ENCODE data around the gene USH1C.

DNA sequence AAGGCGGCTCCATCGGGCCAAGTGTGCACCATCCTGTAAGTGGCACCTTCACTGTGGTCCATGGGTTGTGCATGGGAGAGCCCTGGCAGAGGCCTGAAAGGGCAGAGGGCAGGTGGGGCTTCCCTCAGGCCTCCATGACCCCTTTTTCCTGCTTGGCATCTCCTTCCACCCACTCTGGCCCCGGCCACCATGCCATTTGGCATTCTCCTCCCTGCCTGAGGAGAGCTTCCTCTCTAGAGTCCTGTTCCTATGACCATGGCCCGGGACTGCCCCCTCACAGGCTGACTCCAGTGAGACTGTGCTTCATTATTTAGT lies 7.8 kb upstream of the USH1C start:
- TF ChIP-seq, protein P1, sequence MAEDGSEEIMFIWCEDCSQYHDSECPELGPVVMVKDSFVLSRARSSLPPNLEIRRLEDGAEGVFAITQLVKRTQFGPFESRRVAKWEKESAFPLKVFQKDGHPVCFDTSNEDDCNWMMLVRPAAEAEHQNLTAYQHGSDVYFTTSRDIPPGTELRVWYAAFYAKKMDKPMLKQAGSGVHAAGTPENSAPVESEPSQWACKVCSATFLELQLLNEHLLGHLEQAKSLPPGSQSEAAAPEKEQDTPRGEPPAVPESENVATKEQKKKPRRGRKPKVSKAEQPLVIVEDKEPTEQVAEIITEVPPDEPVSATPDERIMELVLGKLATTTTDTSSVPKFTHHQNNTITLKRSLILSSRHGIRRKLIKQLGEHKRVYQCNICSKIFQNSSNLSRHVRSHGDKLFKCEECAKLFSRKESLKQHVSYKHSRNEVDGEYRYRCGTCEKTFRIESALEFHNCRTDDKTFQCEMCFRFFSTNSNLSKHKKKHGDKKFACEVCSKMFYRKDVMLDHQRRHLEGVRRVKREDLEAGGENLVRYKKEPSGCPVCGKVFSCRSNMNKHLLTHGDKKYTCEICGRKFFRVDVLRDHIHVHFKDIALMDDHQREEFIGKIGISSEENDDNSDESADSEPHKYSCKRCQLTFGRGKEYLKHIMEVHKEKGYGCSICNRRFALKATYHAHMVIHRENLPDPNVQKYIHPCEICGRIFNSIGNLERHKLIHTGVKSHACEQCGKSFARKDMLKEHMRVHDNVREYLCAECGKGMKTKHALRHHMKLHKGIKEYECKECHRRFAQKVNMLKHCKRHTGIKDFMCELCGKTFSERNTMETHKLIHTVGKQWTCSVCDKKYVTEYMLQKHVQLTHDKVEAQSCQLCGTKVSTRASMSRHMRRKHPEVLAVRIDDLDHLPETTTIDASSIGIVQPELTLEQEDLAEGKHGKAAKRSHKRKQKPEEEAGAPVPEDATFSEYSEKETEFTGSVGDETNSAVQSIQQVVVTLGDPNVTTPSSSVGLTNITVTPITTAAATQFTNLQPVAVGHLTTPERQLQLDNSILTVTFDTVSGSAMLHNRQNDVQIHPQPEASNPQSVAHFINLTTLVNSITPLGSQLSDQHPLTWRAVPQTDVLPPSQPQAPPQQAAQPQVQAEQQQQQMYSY (CRISPR knock-in tag; IDR thresholded peaks at IDR 0.05) = no peak
- TF ChIP-seq, protein P2, sequence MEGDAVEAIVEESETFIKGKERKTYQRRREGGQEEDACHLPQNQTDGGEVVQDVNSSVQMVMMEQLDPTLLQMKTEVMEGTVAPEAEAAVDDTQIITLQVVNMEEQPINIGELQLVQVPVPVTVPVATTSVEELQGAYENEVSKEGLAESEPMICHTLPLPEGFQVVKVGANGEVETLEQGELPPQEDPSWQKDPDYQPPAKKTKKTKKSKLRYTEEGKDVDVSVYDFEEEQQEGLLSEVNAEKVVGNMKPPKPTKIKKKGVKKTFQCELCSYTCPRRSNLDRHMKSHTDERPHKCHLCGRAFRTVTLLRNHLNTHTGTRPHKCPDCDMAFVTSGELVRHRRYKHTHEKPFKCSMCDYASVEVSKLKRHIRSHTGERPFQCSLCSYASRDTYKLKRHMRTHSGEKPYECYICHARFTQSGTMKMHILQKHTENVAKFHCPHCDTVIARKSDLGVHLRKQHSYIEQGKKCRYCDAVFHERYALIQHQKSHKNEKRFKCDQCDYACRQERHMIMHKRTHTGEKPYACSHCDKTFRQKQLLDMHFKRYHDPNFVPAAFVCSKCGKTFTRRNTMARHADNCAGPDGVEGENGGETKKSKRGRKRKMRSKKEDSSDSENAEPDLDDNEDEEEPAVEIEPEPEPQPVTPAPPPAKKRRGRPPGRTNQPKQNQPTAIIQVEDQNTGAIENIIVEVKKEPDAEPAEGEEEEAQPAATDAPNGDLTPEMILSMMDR (CRISPR knock-in tag; IDR thresholded peaks at IDR 0.05) = no peak
